Measurements from ENCODE around the gene ACE2. TPM values are rescaled to one million over a fixed set of nuclear protein-coding genes. Genes with fewer than 3 reads are reported as not detected.

ACE2 gene
- total RNA-seq, 1 donor from 2014 or later = not detected

DNA sequence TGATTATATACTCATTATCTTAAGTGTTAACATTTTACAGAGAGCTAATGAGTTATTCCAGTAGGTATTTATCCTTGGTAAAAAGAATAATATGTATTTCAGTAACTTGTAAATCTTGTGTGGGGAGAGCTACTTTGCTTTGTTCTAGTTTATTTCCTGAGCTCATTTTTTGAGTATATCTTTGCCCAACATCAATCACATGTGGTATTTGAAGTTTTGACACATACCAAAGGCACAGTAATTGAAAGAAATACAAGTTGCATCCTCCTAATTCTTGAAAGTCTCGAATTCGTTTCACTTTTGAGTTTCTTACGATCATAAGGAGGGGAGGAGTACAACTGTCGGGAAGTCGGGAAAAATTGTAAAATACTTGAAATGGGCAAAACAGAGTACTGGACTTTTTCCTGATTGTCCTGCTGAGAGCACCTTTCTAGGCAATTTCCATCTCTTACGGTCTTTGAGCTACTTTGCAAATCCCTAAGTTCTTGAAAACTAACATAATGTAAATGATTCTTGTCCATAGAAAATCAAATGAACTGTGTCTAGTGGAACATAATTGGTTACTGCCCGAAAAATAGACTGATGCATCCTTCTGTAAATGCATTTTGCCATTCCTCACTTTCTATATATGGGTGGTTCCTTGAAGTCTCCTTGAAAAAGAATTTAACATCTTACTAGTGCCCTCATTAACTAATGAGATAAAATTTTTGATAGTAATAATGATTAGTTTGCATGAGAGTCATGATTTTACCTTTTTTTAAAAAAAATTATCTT lies 43.2 kb upstream of the ACE2 start:
- Mint-ChIP-seq H3K36me3 (ENCODE audit: low read depth) (no peaks in the 10 kb centered on the region), H3K27me3 (no peaks in the 10 kb centered on the region), H3K9me3 (no peaks in the 10 kb centered on the region), H3K4me3 (no peak overlapping the region), H3K4me1 (no peaks in the 10 kb centered on the region), H3K27ac (no peak overlapping the region)
- intact Hi-C loops (cut with micrococcal nuclease) = no loop called here
- ChIA-PET POLR2A (no interaction called here), CTCF (no interaction called here)
- DNase-seq (no peak), ATAC-seq (ENCODE audit: low read depth) (no peak)
- TF ChIP-seq CTCF (IDR thresholded peaks at IDR 0.05) = no peak

DNA sequence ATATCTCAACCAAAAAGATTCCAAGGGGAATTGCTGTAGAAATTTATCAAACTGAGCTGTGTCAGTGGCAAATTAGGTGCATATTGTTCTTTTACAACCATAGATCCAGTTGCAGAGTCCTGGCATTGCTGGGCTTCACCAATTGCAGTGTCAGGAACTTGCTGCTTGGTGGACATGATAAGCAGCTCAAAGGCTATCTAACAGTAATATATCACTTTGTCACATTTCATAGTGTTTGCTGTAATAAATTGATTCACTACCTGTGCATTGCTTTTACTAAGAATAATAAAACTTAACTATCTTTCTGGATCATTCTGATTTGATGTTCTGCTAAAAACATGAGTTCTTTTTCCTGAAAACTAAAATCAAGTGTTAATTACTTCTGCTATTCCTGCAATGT lies 30.9 kb upstream of the ACE2 start:
- H3K27ac Mint-ChIP-seq = no peak overlapping the region
- POLR2A ChIA-PET = no interaction called here
- CTCF ChIA-PET = no interaction called here
- intact Hi-C loops (cut with micrococcal nuclease) = no loop called here
- no peak overlapping the region for H3K4me3 Mint-ChIP-seq
- H3K9me3 Mint-ChIP-seq = no peaks in the 10 kb centered on the region
- ATAC-seq (ENCODE audit: low read depth) (no peak), DNase-seq (no peak)
- H3K36me3 Mint-ChIP-seq (ENCODE audit: low read depth) = no peaks in the 10 kb centered on the region
- no peaks in the 10 kb centered on the region for H3K4me1 Mint-ChIP-seq
- TF ChIP-seq CTCF (IDR thresholded peaks at IDR 0.05) = no peak
- peaks cover 3% of the 10 kb centered on the region for H3K27me3 Mint-ChIP-seq

- ATAC-seq (ENCODE audit: low read depth) = no peak
- Mint-ChIP-seq H3K4me1 (no peaks in the 10 kb centered on the region), H3K4me3 (no peak overlapping the region), H3K9me3 (peaks cover 2% of the 10 kb centered on the region), H3K27me3 (peaks cover 2% of the 10 kb centered on the region), H3K36me3 (ENCODE audit: low read depth) (no peaks in the 10 kb centered on the region), H3K27ac (no peak overlapping the region)
- TF ChIP-seq CTCF (IDR thresholded peaks at IDR 0.05) = no peak
- CTCF ChIA-PET = no interaction called here
- POLR2A ChIA-PET = no interaction called here
- intact Hi-C loops (cut with micrococcal nuclease) = no loop called here
- DNase-seq = no peak
These were observed 22.3 kb upstream of the ACE2 start for GRCh38 chrX:15623054-15623453.

DNA sequence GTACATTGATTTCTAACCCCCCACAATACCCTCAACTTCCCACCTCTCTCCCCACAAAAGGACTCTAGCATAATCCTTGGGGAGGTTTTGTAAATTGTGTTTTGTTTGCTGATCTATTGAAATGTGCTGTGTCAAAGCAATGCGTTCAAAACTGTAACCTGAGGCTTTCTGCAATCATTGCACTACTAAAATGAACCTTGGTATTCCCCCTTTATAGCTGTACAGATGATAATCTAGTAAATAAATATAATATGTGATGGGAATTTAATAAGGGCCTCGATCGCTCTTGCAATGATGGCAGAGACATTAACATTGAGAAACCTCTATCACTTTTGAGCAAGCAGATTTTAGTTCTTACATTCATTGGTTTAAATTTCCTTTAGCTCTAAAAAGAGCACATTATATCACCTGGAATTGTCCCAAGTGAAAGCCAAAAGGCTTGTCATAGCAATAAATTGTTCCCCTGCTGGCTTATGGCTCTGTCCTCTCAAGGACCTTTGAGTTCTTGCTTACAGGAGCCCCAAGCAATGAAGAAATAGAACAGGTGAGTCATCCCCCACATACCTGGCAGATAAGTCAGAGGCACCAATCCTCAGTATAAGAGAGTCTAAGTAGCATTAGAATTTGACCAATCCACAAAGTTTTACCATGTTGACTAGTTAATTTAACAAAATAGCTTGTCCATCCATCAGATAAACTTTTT lies 18.4 kb upstream of the ACE2 start:
- no peak for ATAC-seq (ENCODE audit: low read depth)
- ChIA-PET POLR2A (no interaction called here), CTCF (no interaction called here)
- peaks cover 2% of the 10 kb centered on the region for H3K27me3 Mint-ChIP-seq
- no peaks in the 10 kb centered on the region for H3K4me1 Mint-ChIP-seq
- H3K36me3 Mint-ChIP-seq (ENCODE audit: low read depth) = no peaks in the 10 kb centered on the region
- no peaks in the 10 kb centered on the region for H3K9me3 Mint-ChIP-seq
- no peak for DNase-seq
- intact Hi-C loops (cut with micrococcal nuclease) = no loop called here
- no peak overlapping the region for H3K4me3 Mint-ChIP-seq
- no peak overlapping the region for H3K27ac Mint-ChIP-seq
- no peak for TF ChIP-seq CTCF (IDR thresholded peaks at IDR 0.05)

DNA sequence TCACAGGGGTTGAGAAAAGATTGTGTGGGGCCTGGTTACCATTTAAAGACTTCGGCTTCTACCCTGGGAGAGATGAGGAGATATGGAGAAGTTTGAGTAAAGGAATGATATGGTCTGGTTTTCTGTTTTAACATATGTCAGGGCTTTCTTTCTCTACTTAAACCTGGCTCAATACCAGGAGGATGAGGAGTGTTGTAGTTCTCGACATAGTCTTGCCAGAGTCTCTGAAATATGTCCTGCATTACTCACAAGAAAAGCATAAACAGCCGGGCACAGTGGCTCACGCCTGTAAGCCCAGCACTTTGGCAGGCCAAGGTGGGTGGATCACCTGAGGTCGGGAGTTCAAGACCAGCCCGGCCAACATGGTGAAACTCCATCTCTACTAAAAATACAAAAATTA lies 16.4 kb upstream of the ACE2 start:
- intact Hi-C loops (cut with micrococcal nuclease) = no loop called here
- Mint-ChIP-seq H3K36me3 (ENCODE audit: low read depth) (no peaks in the 10 kb centered on the region), H3K4me1 (no peaks in the 10 kb centered on the region), H3K4me3 (no peak overlapping the region), H3K27ac (no peak overlapping the region), H3K9me3 (no peaks in the 10 kb centered on the region), H3K27me3 (peaks cover 2% of the 10 kb centered on the region)
- no peak for ATAC-seq (ENCODE audit: low read depth)
- ChIA-PET POLR2A (no interaction called here), CTCF (no interaction called here)
- no peak for DNase-seq
- TF ChIP-seq CTCF (IDR thresholded peaks at IDR 0.05) = no peak

Data from activated B cell treated with CpG ODN at 0.5 μM for 24 hours (primary cell).